ENCODE measurements around the gene PRXL2C.
A peak's percentile ranks its signal among the peaks of the same experiment; 100 is the strongest.

PRXL2C gene

GRCh38 chr9:96612105-96612965, 42.8 kb downstream of the PRXL2C start:
- FAIRE-seq = peak; percentile 43

GRCh38 chr9:96611302-96611701, 43.8 kb downstream of the PRXL2C start:
- FAIRE-seq = no peak

- FAIRE-seq = no peak
These were observed 45.4 kb downstream of the PRXL2C start for GRCh38 chr9:96609732-96610131.

DNA sequence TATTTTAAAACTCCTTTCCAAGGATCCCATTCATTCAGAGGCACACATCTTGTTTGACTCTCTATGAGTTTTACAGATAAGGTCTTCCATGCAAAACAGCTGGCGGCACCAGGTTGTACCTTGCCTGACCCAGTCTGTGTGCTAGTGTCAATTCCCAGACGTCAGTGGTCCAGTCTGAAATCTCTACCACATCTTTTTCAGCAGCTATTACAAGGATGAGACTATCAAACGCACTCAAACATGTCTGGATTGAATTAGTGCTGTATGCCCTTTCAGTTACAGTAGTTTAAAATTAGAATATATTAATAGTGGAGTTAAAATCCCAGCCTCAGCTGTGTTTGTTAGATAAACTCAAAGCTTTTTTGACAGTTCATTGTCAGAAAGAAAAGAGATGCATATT, 47.1 kb downstream of the PRXL2C start:
- no peak for FAIRE-seq

GRCh38 chr9:96605328-96605727, 49.8 kb downstream of the PRXL2C start:
- FAIRE-seq = no peak

DNA sequence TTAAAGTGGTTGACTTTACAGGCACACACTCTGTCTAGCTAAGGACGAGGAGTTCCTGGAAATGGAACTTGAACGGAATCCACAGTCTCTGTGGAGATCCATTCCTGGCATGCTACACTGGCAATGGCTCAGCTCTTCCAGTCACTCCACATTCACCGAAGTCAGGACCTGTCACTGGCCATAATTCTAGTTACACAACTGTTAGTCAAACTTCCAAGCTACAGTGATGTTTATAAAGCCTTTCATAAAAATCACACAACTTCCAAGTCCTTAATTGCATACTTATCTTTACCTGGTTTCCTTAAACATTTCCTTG, 51.2 kb downstream of the PRXL2C start:
- no peak for FAIRE-seq

DNA sequence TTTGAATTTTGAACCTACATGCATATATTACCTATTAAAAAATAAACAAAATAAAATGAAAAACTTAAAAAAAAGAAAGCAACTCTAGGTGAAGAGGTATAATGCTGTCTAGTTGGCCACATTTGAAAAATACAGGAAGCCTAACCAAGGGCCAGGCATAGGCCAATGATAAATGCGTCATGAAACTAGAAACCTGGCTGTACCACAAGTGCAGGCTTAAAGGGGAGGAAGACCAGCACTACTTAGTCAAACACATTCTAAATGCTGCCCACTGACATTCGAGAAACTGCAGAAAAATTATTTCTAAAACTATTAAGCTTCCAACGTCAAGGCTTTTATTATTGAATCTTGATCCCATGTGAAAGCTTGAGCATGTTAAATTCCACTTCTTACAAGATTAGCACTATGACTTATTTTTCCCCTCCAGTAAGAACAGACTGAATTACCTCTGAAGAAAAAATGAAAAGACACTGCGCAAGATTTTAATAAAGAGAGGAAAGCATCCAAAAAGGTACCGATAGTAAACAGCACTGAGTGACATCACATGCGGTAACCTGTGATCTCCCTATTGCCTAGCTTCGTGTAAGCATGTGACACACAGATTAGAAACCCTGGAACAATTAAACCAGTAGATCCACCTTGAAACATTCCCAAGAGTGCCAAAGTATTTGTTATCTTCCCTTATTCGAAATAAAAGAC, 51.7 kb downstream of the PRXL2C start:
- no peak for FAIRE-seq

- no peak for FAIRE-seq
These were observed 55.8 kb downstream of the PRXL2C start for GRCh38 chr9:96599298-96599697.

DNA sequence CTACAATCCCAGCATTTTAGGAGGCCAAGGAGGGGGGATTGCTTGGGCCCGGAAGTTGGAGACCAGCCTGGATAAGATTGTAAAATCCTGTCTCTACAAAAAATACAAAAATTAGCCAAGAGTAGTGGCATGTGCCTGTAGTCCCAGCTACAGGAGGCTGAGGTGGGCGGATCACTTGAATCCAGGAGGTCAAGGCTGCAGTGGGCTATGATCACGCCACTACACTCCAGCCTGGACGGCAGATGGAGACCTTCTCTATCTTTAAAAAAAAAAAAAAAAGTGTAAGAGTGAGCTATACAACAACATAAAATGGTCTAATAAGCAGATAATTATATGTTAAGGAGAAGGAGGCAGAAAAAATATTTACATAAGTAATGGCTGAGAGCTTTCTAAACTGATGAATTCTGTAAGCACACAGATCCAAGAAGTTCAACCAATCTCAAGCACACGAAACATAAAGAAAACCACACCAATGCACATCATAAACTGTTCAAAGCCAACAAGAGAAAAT, 58.5 kb downstream of the PRXL2C start:
- no peak for FAIRE-seq

Data from islet of Langerhans (tissue), 1 donor.